SU-DHL-6 (cell line): Measurements from ENCODE around the gene ZSCAN29.

Source experiments
- H2AFZ ChIP-seq: fragments of 200-600 bp; sonication (generic); 2 replicates; pipeline ENCODE4 v1.6.1; 2014; ENCODE audit warnings: low read depth, mild to moderate bottlenecking, moderate library complexity, mixed read lengths, antibody characterized with exemption, low read length; ENCODE audit not compliant: severe bottlenecking
- H3F3A ChIP-seq: fragments of 200-600 bp; shearing (Covaris generic); 2 replicates; pipeline ENCODE4 v1.6.0; 2016; ENCODE audit warnings: antibody characterized with exemption, mild to moderate bottlenecking; ENCODE audit not compliant: insufficient read depth
- H3K27ac ChIP-seq: fragments of 200-600 bp; sonication (generic); 2 replicates; pipeline ENCODE4 v1.5.1; 2016; ENCODE audit warnings: low read depth, mild to moderate bottlenecking, low read length, moderate library complexity, mixed read lengths
- H3K27me3 ChIP-seq: fragments of 200-600 bp; sonication (generic), shearing (Covaris generic); 2 replicates; pipeline ENCODE4 v1.6.0; 2014; ENCODE audit warnings: mild to moderate bottlenecking, low read length
- H3K36me3 ChIP-seq: fragments of 200-600 bp; sonication (generic); 2 replicates; pipeline ENCODE4 v1.6.1; 2014; ENCODE audit warnings: mild to moderate bottlenecking, low read length, mixed read lengths
- H3K4me2 ChIP-seq: fragments of 300-600, 200-600 bp; shearing (Covaris generic), sonication (generic); 2 replicates; pipeline ENCODE4 v1.6.0; 2014; ENCODE audit warnings: low read length, low read depth, mild to moderate bottlenecking; ENCODE audit not compliant: poor library complexity, severe bottlenecking
- H3K4me3 ChIP-seq: fragments of 200-600 bp; sonication (generic); 2 replicates; pipeline ENCODE4 v1.5.1; 2014; ENCODE audit warnings: antibody characterized with exemption, low read length, mild to moderate bottlenecking, mixed read lengths; ENCODE audit not compliant: insufficient read depth, poor library complexity, severe bottlenecking
- H3K79me2 ChIP-seq: fragments of 200-600 bp; sonication (generic); 2 replicates; pipeline ENCODE4 v1.6.1; 2014; ENCODE audit warnings: mild to moderate bottlenecking, low read length, moderate library complexity; ENCODE audit not compliant: insufficient read depth
- H3K9ac ChIP-seq: fragments of 200-600 bp; sonication (generic); 2 replicates; pipeline ENCODE4 v1.7.0; 2014; ENCODE audit warnings: mild to moderate bottlenecking, low read length
- H3K9me2 ChIP-seq: fragments of 200-600 bp; sonication (generic); replicated peaks from 2 replicates; pipeline ENCODE4 v1.6.1; 2014; ENCODE audit warnings: low read length; ENCODE audit not compliant: insufficient read depth
- H3K9me3 ChIP-seq: fragments of 200-600 bp; sonication (generic); 2 replicates; pipeline ENCODE4 v1.6.1; 2014; ENCODE audit warnings: low read length, mixed read lengths; ENCODE audit not compliant: insufficient read depth
- H4K20me1 ChIP-seq: fragments of 200-600 bp; sonication (generic); 2 replicates; pipeline ENCODE4 v1.6.1; 2014; ENCODE audit warnings: low read depth, mild to moderate bottlenecking, antibody characterized with exemption, low read length, moderate library complexity, mixed read lengths
- CTCF ChIP-seq: fragments of 200-600 bp; sonication (generic); IDR thresholded peaks from one replicate; pipeline ENCODE4 v1.5.1; 2017; ENCODE audit warnings: antibody characterized with exemption, mild to moderate bottlenecking, low read length, moderate library complexity; ENCODE audit not compliant: insufficient read depth, poor library complexity, severe bottlenecking
- EZH2phosphoT487 ChIP-seq: fragments of 200-600 bp; sonication (generic), shearing (Covaris generic); conservative IDR thresholded peaks from 2 replicates; pipeline ENCODE4 v1.6.1; 2018; ENCODE audit warnings: mild to moderate bottlenecking, antibody characterized with exemption, low read length, moderate library complexity, mixed read lengths

Gene ZSCAN29

GRCh38 chr15:43376017-43376705 is 5.3 kb upstream of the ZSCAN29 start:
- H3K36me3 ChIP-seq, result peaks cover 25% of the 10 kb centered on the region
- H3F3A ChIP-seq, result peaks cover 4% of the 10 kb centered on the region; the same call in 1 of the 2 replicates
- TF ChIP-seq CTCF (peak; percentile 98), EZH2phosphoT487 (no peak)
- peaks cover 47% of the 10 kb centered on the region for H3K79me2 ChIP-seq
- no peaks in the 10 kb centered on the region for H3K9me2 ChIP-seq
- H3K27me3 ChIP-seq, result no peaks in the 10 kb centered on the region
- no peak overlapping the region for H3K9ac ChIP-seq
- no peaks in the 10 kb centered on the region for H3K9me3 ChIP-seq
- H3K4me2 ChIP-seq, result peak overlapping the region; percentile 30
- no peak overlapping the region for H2AFZ ChIP-seq
- no peaks in the 10 kb centered on the region for H4K20me1 ChIP-seq
- no peak overlapping the region for H3K27ac ChIP-seq
- H3K4me3 ChIP-seq, result no peak overlapping the region

- peaks cover 55% of the 10 kb centered on the region for H3K79me2 ChIP-seq
Observed at GRCh38 chr15:43370310-43370974, 401 bp downstream of the ZSCAN29 start.

GRCh38 chr15:43361313-43361903 is 9.4 kb downstream of the ZSCAN29 start:
- Histone ChIP-seq H3K4me3 (no peak overlapping the region), H2AFZ (no peak overlapping the region), H3K79me2 (peaks cover 14% of the 10 kb centered on the region), H3K27me3 (no peaks in the 10 kb centered on the region), H3K9me3 (peaks cover 21% of the 10 kb centered on the region; the same call in 1 of the 2 replicates), H3K27ac (no peak overlapping the region), H3K36me3 (peaks cover 62% of the 10 kb centered on the region), H3K4me2 (no peak overlapping the region), H3F3A (no peaks in the 10 kb centered on the region), H4K20me1 (no peaks in the 10 kb centered on the region), H3K9me2 (no peaks in the 10 kb centered on the region), H3K9ac (no peak overlapping the region)
- TF ChIP-seq CTCF (no peak), EZH2phosphoT487 (no peak)

More at GRCh38 chr15:43370310-43370974, 401 bp downstream of the ZSCAN29 start:
- H4K20me1 ChIP-seq, result no peaks in the 10 kb centered on the region
- 0 out of 2 replicates have a peak, but pooled peaks cover 2% of the 10 kb centered on the region for H3K36me3 ChIP-seq
- H3K9me2 ChIP-seq, result no peaks in the 10 kb centered on the region
- H3K27ac ChIP-seq, result peak overlapping the region; percentile 62
- H3K9ac ChIP-seq, result peak overlapping the region; percentile 96
- no peaks in the 10 kb centered on the region for H3K9me3 ChIP-seq
- H3K4me3 ChIP-seq, result peak overlapping the region; percentile 88
- peak overlapping the region; percentile 93 for H2AFZ ChIP-seq
- H3K4me2 ChIP-seq, result peak overlapping the region; percentile 81
- peaks cover 6% of the 10 kb centered on the region; the same call in 1 of the 2 replicates for H3F3A ChIP-seq
- no peaks in the 10 kb centered on the region for H3K27me3 ChIP-seq
- no peak for TF ChIP-seq EZH2phosphoT487
- no peak for TF ChIP-seq CTCF
